ENCODE results near the gene FBXO38.

DNA sequence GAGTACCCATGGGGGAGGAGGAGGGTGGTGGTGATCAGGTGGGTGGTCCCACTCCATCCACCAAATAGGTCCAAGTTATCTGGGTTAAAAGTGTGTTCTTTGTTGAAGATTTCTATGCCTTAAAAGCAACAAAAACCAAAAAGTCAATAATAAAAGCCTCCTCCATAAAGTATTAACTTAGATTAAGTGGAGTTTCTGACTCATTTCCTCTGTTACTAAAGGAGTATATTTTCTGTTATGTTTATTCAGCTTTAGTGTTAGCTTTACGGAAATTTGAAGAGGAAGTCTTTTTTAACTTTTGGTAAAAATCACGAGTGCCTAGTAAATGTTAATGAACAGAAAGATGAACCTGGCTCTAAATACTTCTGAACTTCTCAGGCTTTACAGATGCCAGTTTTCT lies 17.8 kb downstream of the FBXO38 start:
- TF ChIP-seq POLR2A (IDR thresholded peaks at IDR 0.05; ENCODE audit: low read depth, low read length) (no peak), MAZ (IDR thresholded peaks at IDR 0.05; ENCODE audit: borderline replicate concordance, low read depth, low read length) (no peak), SMC3 (IDR thresholded peaks at IDR 0.05; ENCODE audit: low read depth, low read length) (no peak), BHLHE40 (IDR thresholded peaks at IDR 0.05; ENCODE audit: low read depth, low read length) (no peak), CHD1 (IDR thresholded peaks at IDR 0.05; ENCODE audit: low read depth, low read length) (no peak), CEBPB (IDR thresholded peaks at IDR 0.05; ENCODE audit: low read depth, low read length) (no peak), RAD21 (IDR thresholded peaks at IDR 0.05; ENCODE audit: low read length) (no peak), RFX5 (IDR thresholded peaks at IDR 0.05; ENCODE audit: low read depth, low read length) (no peak), MAFK (IDR thresholded peaks at IDR 0.05; ENCODE audit: low read depth, low read length) (no peak)
- TF ChIP-seq, protein P1, sequence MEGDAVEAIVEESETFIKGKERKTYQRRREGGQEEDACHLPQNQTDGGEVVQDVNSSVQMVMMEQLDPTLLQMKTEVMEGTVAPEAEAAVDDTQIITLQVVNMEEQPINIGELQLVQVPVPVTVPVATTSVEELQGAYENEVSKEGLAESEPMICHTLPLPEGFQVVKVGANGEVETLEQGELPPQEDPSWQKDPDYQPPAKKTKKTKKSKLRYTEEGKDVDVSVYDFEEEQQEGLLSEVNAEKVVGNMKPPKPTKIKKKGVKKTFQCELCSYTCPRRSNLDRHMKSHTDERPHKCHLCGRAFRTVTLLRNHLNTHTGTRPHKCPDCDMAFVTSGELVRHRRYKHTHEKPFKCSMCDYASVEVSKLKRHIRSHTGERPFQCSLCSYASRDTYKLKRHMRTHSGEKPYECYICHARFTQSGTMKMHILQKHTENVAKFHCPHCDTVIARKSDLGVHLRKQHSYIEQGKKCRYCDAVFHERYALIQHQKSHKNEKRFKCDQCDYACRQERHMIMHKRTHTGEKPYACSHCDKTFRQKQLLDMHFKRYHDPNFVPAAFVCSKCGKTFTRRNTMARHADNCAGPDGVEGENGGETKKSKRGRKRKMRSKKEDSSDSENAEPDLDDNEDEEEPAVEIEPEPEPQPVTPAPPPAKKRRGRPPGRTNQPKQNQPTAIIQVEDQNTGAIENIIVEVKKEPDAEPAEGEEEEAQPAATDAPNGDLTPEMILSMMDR (conservative IDR thresholded peaks at IDR 0.05; ENCODE audit: low read depth, low read length) = no peak

All from IMR-90 (cell line).